B cell (primary cell): ENCODE measurements around the gene BMP6. TPM values are rescaled to one million over a fixed set of nuclear protein-coding genes. Genes with fewer than 3 reads are reported as not detected.
A peak's percentile ranks its signal among the peaks of the same experiment; 100 is the strongest.

Experiments
- ATAC-seq: fragments of 200-7000 bp; cut with Tn5 transposase; one replicate; pipeline ENCODE4 v1.10.0; 2021; ENCODE audit warnings: low read depth, mild to moderate bottlenecking, moderate number of reproducible peaks, moderate library complexity
- CTCF ChIA-PET: fragments of 350-600 bp; sonication (Branson Sonifier 250); formaldehyde crosslinking; loops from one replicate; lab custom pipeline; 2021; ENCODE audit warnings: antibody characterized with exemption, inconsistent platforms; lab: Charles Lee
- POLR2A ChIA-PET: fragments of 350-600 bp; sonication (Branson Sonifier 250); formaldehyde crosslinking; loops from one replicate; lab custom pipeline; 2021; ENCODE audit warnings: antibody characterized with exemption; lab: Charles Lee
- DNase-seq: peaks from one replicate; pipeline ENCODE4 v3.0.0; 2013
- H2AFZ ChIP-seq: 2 replicates; pipeline ENCODE4 v1.6.1; 2012; ENCODE audit warnings: mild to moderate bottlenecking, low read depth, low read length; ENCODE audit not compliant: insufficient read depth, poor library complexity, severe bottlenecking
- H3K27ac ChIP-seq, 2 donors: 1 replicate in 1 of 2; 2 replicates in 1 of 2; pipeline ENCODE4 v1.5.1; 2012 to 2013; ENCODE audit warnings: low read length in 2 of 2, mild to moderate bottlenecking in 2 of 2, moderate library complexity in 1 of 2
- H3K27me3 ChIP-seq, 4 experiments: fragments of 200-600 bp in 1 of 4; sonication (generic) in 1 of 4; replicated peaks in 1 of 4; 1 replicate in 2 of 4; 2 replicates in 2 of 4; pipeline versions ENCODE4 v1.6.1 to v1.7.0; 2013 to 2016; ENCODE audit warnings: low read length in 3 of 4, mild to moderate bottlenecking in 2 of 4, mixed read lengths in 1 of 4, moderate library complexity in 1 of 4; ENCODE audit not compliant: insufficient read depth in 4 of 4, control insufficient read depth in 3 of 4; ENCODE audit errors: control extremely low read depth in 1 of 4
- H3K36me3 ChIP-seq, 2 experiments: replicated peaks in 1 of 2; 1 replicate in 1 of 2; 2 replicates in 1 of 2; pipeline versions ENCODE4 v1.6.1 to v1.7.1; 2013; ENCODE audit warnings: low read length in 1 of 2; ENCODE audit not compliant: insufficient read depth in 2 of 2, control insufficient read depth in 1 of 2; ENCODE audit errors: control extremely low read depth in 1 of 2, extremely low read depth in 1 of 2
- H3K4me1 ChIP-seq, 2 donors: fragments of 200-600 bp in 1 of 2; sonication (generic) in 1 of 2; 1 replicate in 1 of 2; 2 replicates in 1 of 2; pipeline versions ENCODE4 v1.5.1 to v1.6.1; 2013 to 2017; ENCODE audit warnings: low read length in 2 of 2; ENCODE audit not compliant: control insufficient read depth in 2 of 2, insufficient read depth in 2 of 2
- H3K4me2 ChIP-seq: replicated peaks from 2 replicates; pipeline ENCODE3; 2012; ENCODE audit warnings: mild to moderate bottlenecking, low read depth, low read length; ENCODE audit not compliant: poor library complexity, severe bottlenecking
- H3K4me3 ChIP-seq, 5 experiments: fragments of 200-600 bp in 1 of 5; sonication (generic) in 1 of 5; 1 replicate in 3 of 5; 2 replicates in 2 of 5; pipeline versions ENCODE4 v1.5.1 to v1.7.0; 2011 to 2016; ENCODE audit warnings: low read length in 4 of 5, mild to moderate bottlenecking in 4 of 5, low read depth in 2 of 5, control low read depth in 1 of 5, moderate library complexity in 1 of 5; ENCODE audit not compliant: insufficient read depth in 1 of 5; ENCODE audit errors: control extremely low read depth in 1 of 5, extremely low read depth in 1 of 5
- H3K79me2 ChIP-seq: fragments of 200-600 bp; sonication (generic); one replicate; pipeline ENCODE4 v1.6.0; 2016; ENCODE audit warnings: low read length; ENCODE audit not compliant: control insufficient read depth, insufficient read depth
- H3K9ac ChIP-seq: fragments of 200-600 bp; sonication (generic); 2 replicates; pipeline ENCODE4 v1.6.1; 2017; ENCODE audit warnings: mild to moderate bottlenecking, low read length, moderate library complexity
- H3K9me3 ChIP-seq, 3 donors: one replicate each; pipeline versions ENCODE4 v1.6.1 to v1.7.1; 2013; ENCODE audit warnings: low read length in 2 of 3; ENCODE audit not compliant: control insufficient read depth in 2 of 3, insufficient read depth in 1 of 3; ENCODE audit errors: control extremely low read depth in 1 of 3
- H4K20me1 ChIP-seq: 2 replicates; pipeline ENCODE4 v1.6.0; 2012; ENCODE audit warnings: mild to moderate bottlenecking, low read length; ENCODE audit not compliant: insufficient read depth, control insufficient read depth, poor library complexity, severe bottlenecking
- H3K27ac Mint-ChIP-seq: one replicate; pipeline ENCODE4 v1.8.0; 2021; ENCODE audit warnings: mixed read lengths
- H3K27me3 Mint-ChIP-seq: one replicate; pipeline ENCODE4 v1.8.0; 2021; ENCODE audit warnings: mixed read lengths
- H3K4me1 Mint-ChIP-seq: one replicate; pipeline ENCODE4 v1.8.0; 2021; ENCODE audit warnings: mixed read lengths
- H3K4me3 Mint-ChIP-seq: one replicate; pipeline ENCODE4 v1.8.0; 2021; ENCODE audit warnings: mixed read lengths
- H3K9me3 Mint-ChIP-seq: one replicate; pipeline ENCODE4 v1.8.0; 2022; ENCODE audit warnings: mixed read lengths; ENCODE audit not compliant: insufficient read depth
- EZH2 ChIP-seq: IDR thresholded peaks from 2 replicates; pipeline ENCODE4 v1.6.1; 2012; ENCODE audit warnings: borderline replicate concordance, low read depth, mild to moderate bottlenecking, moderate library complexity, low read length; ENCODE audit not compliant: insufficient read depth, poor library complexity, severe bottlenecking
- WGBS: methylation state at CpG from one replicate; pipeline ENCODE4 v1.1.5; 2013; ENCODE audit warnings: missing lambda C conversion rate; ENCODE audit not compliant: insufficient coverage; 5-methylcytosine and 5-hydroxymethylcytosine counted together
- intact Hi-C: fragments of 100-400 bp; cut with micrococcal nuclease; formaldehyde crosslinking; loops from one replicate; pipeline ENCODE4 v1.10.0; 2022
- polyA plus RNA-seq: library from polyadenylated mRNA; depleted of rRNA; stranded (reverse); fragments of >200 nt; gene quantifications from 2 replicates; pipeline ENCODE4 v1.2.3, GENCODE V29; 2012
- total RNA-seq, 2 donors: library from RNA; stranded (reverse); fragments of 120-200 nt in 1 of 2; gene quantifications; 1 replicate in 1 of 2; 2 replicates in 1 of 2; pipeline versions ENCODE4 v1.2.3 to v1.2.4, GENCODE V29; 2013 to 2022
- TF ChIP-seq, protein P1 (sequence below): fragments of 200-600 bp; IDR thresholded peaks from one replicate; pipeline ENCODE4 v1.8.0; 2022; ENCODE audit warnings: antibody characterized with exemption, mild to moderate bottlenecking

The BMP6 gene
- total and polyA plus RNA-seq, 2 donors (not counting 1 experiment from before 2014, with no cell fraction given) = 0.43 to 2.9 TPM

DNA sequence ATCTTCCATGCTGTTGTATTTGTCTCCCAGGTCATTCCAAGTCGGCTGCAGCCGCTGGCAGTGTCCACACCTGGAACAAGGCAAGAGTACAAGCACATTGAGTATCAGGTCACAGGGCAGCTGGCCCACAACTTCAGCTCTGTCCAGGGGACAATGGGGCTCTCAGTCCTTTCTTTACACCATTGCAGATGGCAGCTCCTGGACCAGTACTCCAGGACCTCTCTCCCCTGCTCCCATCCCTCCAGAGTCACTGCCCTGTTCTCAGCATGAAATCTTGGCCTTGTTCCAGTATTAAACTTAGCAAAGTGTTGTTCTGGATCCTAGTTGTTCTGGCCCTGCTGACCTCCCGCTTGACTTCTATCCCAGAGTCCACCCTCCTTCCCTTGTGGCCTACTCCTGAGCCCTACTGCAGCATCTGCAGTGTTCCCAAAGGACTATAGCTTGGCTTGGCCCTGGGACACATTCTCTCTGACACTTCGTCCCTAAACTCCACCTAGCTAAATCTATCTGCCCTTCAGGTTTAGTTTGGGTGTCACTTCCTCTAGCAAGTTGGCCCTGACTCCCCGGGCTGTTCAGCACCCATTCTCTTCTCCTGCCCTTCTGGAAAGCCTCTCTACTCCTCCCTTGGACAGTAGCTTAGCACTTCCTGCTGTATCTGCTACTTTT is 178.9 kb downstream of the BMP6 start:
- Mint-ChIP-seq H3K27ac (peak overlapping the region; percentile 32), H3K9me3 (no peaks in the 10 kb centered on the region), H3K27me3 (no peaks in the 10 kb centered on the region), H3K4me1 (peaks cover 49% of the 10 kb centered on the region), H3K4me3 (no peak overlapping the region)
- Histone ChIP-seq H3K27ac (peak overlapping the region in 1 of 2 donors; percentile 8), H3K9me3 (no peaks in the 10 kb centered on the region), H3K36me3 (peaks cover 0 to 50% of the 10 kb centered on the region in 2 experiments), H3K4me3 (no peak overlapping the region), H3K79me2 (peaks cover 27% of the 10 kb centered on the region), H3K9ac (no peak overlapping the region), H4K20me1 (peaks cover 31% of the 10 kb centered on the region), H3K27me3 (no peaks in the 10 kb centered on the region), H2AFZ (no peak overlapping the region), H3K4me1 (peaks cover 17 to 46% of the 10 kb centered on the region in 2 donors), H3K4me2 (no peak overlapping the region)
- 91% methylated on average over 5 of the region's 5 CpGs for WGBS
- DNase-seq (no peak), ATAC-seq (no peak)
- POLR2A ChIA-PET = no interaction called here
- no peak for TF ChIP-seq EZH2
- TF ChIP-seq, protein P1, sequence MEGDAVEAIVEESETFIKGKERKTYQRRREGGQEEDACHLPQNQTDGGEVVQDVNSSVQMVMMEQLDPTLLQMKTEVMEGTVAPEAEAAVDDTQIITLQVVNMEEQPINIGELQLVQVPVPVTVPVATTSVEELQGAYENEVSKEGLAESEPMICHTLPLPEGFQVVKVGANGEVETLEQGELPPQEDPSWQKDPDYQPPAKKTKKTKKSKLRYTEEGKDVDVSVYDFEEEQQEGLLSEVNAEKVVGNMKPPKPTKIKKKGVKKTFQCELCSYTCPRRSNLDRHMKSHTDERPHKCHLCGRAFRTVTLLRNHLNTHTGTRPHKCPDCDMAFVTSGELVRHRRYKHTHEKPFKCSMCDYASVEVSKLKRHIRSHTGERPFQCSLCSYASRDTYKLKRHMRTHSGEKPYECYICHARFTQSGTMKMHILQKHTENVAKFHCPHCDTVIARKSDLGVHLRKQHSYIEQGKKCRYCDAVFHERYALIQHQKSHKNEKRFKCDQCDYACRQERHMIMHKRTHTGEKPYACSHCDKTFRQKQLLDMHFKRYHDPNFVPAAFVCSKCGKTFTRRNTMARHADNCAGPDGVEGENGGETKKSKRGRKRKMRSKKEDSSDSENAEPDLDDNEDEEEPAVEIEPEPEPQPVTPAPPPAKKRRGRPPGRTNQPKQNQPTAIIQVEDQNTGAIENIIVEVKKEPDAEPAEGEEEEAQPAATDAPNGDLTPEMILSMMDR = no peak
- CTCF ChIA-PET = no interaction called here
- intact Hi-C loops = no loop called here

DNA sequence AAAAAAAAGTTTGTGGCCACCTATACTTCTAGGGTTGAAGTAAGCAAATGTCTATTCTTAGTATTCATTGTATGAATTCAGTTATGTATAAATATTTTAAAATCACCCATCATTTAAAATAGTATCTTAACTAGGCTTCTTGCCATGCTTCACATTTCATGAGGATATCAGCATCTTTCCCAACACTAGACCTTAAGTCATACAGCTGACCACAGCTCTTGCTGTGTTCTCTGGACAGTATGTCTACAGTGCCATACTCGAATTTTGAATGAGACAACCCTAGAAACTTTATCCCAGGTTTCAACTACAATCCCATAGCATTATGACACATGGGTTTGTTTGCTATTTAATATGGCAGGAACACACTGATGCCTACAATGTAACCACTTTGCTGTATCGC is 179.5 kb downstream of the BMP6 start:
- POLR2A ChIA-PET = no interaction called here
- no peak overlapping the region for H3K4me3 Mint-ChIP-seq
- DNase-seq (no peak), ATAC-seq (no peak)
- intact Hi-C loops = no loop called here
- H3K27ac Mint-ChIP-seq = no peak overlapping the region
- Histone ChIP-seq H3K4me2 (no peak overlapping the region), H3K4me1 (peaks cover 15 to 39% of the 10 kb centered on the region in 2 donors), H3K9ac (no peak overlapping the region), H3K4me3 (no peak overlapping the region), H3K27me3 (no peaks in the 10 kb centered on the region), H3K27ac (peak overlapping the region in 1 of 2 donors; percentile 8), H4K20me1 (peaks cover 31% of the 10 kb centered on the region), H3K79me2 (peaks cover 29% of the 10 kb centered on the region), H2AFZ (no peak overlapping the region), H3K9me3 (no peaks in the 10 kb centered on the region), H3K36me3 (peaks cover 0 to 43% of the 10 kb centered on the region in 2 experiments)
- no peaks in the 10 kb centered on the region for H3K27me3 Mint-ChIP-seq
- CTCF ChIA-PET = no interaction called here
- no peak for TF ChIP-seq EZH2
- TF ChIP-seq, protein P1 = no peak
- H3K9me3 Mint-ChIP-seq = no peaks in the 10 kb centered on the region
- peaks cover 44% of the 10 kb centered on the region for H3K4me1 Mint-ChIP-seq
- no CpG with 5 or more reads among the region's 2 CpGs for WGBS
